Activated gamma-delta T cell treated with Interleukin-2 at 50 U/mL for 16 hours (primary cell): ENCODE measurements around the gene NR3C1.
A peak's percentile ranks its signal among the peaks of the same experiment; 100 is the strongest.
"Not testable (repeated sequence)": the region's sequence is repeated elsewhere in the genome, so short reads cannot be mapped to it uniquely, and the experiment has no call there.

Experiments used
- DNase-seq: peaks from one replicate; pipeline ENCODE4 v3.0.0-alpha.2; 2020

The NR3C1 gene

DNA sequence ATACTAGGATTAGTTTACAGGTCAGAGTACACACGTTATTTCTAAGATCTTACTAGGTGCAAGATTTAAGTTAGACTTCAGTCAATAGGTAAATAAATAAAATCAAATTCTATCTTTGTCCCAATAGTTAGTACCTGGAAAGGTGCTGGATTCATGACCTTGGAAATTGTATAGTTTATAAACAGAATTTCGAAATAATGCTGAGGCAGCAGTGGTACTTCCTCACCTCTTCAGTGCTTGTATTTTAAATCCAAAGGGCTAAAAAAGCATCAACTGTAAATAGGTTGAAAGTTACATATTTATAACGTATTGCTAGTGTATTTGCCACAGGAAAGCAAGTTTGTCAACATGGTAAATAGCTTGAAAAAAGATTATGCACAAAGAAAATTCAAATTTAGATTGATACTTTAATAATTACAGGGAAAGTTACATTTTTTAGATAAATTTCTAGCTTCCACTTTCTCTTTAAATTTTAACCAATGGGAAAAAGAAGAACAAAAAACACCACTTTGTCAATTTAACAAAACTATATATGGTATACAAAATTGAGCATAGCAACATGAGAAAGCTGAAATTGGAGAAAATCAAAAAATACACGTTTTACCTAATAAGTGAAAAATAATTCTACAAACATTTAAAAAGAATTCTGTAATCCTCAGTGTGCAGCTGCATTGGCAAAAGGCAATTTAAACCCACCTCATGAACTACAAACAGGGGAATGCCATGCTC, 46.5 kb downstream of the NR3C1 start:
- DNase-seq, result no peak

- DNase-seq, result peak; percentile 65
Observed at GRCh38 chr5:143355710-143356109, 47.8 kb downstream of the NR3C1 start.

DNA sequence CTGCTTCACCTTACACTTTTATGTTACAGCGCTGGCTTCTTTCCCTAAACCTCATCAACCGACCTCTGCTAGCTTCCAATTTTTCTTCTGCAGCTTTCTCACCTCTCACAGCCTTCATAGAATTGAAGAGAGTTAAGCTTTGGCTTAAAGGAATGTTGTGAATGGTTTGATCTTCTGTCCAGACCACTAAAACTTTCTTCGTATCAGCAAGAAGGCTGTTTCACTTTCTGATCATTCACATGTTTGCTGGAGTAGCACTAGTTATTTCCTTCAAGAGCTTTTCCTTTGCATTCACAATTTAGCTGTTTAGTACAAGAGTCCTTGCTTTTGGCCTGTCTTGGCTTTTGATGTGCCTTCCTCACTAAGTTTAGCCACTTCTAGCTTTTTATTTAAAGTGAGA, 49.5 kb downstream of the NR3C1 start:
- DNase-seq, result no peak

- peak; percentile 17 for DNase-seq
Observed at GRCh38 chr5:143352691-143353090, 50.8 kb downstream of the NR3C1 start.

DNA sequence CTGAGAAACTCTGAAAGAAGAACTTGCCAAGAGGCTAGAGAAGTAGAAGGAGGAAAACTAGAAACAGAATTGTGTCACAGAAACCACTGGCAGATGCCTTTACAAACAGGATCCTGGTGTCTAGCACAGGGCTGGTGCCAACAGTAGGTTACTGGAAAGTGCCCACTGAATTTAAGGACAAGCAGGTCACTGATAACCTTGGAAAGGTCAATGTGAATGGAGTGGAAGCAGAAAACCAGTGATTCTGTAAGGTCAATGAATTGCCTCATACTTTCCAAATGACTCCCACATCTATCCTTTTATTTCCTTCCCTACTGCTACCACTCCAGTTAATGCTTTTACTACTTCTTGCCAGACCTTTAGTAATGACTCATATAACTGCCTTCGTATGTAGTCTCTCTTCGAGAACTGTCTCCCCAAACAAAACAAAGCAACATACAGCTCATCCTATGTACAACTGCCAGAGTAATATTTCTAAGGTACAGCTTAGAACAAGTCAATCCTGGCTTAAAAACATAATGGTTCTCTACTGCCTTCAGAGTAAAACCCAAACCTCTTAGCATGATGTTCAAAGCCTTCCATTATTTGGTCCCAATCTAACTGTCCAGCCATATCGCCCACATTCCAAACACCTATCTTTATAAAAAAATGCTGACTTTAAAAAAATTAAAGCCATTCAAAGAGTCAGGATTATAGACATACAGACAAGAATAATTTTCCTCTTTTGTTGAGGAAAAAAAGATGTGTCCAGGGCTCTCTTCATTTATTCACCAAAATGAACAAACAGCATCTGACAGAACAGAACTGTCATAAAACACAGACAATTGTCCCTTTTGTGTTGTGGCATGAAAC, 52.5 kb downstream of the NR3C1 start:
- no peak for DNase-seq

DNA sequence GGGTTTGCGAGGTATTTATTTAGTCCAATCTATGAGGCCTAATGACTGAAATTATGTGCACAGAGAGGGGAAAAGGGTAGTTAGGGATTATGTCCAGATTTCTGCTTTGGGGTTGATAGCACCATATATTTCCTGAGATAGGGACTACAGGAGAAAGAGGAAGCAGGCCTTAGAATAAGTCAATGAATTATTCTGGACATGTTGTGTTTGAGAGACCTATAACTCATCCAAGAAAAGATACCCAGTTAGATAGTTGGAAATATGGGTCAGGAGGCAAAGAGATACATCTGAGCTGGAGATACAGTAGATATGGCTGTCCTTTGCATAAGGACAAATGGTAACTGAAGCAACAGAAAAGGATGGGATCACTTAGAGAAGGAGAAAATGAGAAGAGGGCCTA, 53.1 kb downstream of the NR3C1 start:
- no peak for DNase-seq

DNA sequence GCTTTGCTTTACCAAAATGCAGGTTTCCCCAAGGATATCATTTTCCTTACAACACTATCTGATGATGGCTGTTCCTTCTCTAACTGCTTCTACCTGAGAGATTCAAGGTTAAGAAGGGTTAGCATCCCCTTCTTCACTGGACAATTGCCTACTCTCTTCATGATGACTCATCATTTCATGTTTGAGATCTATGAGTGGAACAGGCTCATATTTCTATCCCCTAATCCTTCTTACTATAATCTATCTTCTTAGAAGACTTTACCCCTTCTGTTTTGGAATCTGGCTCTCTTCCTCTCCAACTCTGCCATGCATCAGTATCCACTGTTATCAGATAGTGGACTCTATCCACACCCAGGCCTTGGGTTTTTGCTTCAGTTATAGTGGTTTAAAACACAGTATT, 54.3 kb downstream of the NR3C1 start:
- DNase-seq, result no peak

DNA sequence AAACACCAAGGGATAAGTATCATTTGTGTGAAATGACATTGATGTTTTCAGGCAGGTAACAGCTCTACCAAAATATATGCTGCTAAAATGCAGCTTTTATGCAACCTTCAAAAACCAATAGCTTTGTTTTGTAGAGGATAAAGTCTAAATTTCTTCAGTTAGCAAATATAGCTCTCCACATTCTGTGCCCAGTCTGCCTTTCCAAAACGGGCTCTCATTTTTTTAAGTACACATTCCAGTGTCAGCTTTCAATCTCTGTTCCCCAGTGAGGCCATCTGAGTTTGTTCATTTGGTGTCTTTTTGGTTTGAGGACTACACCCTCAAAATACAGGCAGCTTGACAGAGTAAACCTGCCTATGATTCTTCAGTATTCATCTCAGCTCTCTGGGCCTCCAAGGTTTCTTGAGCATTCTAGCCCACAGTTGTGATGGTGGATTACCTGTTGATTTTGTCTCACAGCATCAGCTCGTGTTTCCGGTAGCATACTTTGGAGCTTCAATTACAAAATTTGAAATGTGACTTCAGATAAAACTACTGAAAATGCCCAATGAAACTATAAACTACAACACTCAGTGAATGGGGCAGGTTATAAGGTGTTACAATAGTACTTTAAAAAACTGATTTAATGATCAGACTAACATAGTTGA, 55.7 kb downstream of the NR3C1 start:
- DNase-seq, result no peak

DNA sequence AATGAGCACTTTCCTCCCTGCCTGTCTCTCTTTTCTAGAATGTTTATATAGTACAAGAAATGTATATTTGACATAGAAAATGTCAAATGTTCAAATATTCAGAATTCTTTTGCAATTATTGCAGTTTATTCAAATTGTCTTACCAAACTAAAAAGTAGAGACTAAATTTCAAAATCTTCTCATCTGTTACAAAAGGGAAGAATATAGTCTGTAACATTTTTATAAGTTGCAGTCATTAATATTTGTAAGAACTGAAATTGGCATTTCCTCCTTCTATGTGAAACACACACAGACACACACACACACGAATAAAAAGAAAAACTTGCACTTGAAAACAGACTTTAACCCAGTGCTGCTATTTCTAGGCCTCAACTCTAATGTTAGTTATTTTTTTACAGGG, 56.4 kb downstream of the NR3C1 start:
- no peak for DNase-seq

DNA sequence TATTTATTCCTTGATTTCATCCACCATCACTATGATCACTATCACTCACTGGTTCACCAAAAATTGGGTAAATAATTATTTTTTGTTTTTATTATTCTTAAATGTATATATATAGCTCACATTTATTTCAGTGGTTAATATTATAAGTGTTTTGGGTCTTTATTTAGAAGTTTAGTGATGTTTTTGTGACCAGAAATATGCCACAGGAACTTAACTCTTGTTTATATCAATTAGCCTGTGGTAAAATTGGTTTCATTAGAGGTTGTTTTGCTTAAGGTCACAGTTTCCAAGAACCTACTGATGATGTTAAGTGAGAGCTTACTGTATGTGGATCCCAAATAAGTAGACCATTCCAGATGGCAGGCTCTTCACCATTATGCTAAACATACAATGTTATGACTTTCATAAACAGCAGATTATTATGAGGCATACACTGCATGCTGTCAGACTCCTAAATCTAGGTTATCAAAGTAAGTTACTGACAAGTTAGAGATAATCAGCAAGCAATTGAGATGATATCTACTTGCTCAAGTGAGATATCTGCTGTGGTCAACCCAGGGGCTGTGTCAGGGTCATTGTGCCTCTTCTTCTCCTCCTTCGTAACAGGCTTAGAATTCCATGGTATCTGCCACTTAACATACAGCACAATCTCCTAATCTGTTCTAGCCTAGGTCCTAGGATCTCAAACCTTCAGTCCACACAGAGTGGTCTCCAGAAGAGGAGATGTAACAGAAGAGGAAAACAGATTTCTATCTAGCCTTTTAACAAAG, 57.6 kb downstream of the NR3C1 start:
- DNase-seq, result no peak

DNA sequence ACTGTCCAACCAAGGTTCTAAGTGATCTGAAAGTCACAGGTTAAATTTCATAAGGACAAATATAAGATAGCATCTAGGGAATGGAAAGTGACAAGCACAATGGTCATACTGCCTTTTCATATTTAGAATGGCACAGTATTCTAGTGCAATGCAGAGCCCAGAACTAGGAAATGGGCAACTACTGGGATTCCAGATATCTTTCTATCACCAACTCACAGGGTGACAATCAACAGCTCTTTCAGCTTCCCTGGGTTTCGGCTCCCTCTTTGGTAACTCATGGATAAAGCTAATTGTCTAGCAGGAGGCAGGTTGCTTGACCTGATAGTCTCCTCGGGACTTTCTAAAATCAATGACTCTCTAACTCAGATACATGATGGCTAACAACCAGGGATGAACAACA, 60.4 kb downstream of the NR3C1 start:
- DNase-seq, result no peak

GRCh38 chr5:143342607-143343006, 60.9 kb downstream of the NR3C1 start:
- DNase-seq, result no peak

DNA sequence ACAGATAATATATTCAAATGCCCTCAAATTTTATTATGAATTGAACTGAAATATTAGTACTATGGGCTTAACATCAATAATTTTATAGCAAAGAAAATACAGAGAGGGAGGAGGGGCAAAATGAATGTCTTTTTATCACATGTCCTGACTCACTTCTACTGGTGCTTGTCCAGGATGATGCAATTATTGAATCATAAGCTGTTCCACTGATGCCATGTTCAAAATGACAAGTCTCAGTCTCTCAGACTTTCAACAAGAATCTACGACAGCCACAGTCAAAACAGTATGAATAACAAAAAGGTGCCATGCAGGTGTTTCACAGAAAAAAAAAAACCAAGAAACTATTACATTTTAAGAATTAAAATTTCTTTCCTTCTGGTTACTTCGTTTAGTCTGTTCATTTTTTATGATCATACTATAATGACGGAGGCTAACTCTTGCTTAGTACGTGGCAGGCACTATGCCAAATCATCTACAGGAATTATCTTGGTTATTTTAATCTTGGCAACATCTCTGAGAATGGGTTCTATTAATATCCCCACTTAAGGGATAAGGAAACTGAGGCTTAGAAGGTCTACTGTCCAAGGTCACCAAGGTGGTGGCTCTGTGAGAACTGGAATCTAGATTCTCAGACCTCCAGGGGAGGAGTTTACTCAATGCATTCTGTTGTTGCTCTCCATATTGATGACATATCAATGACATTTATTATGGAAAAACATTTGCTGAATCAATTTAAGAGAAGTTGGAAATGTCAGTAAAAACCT, 61.5 kb downstream of the NR3C1 start:
- no peak for DNase-seq

GRCh38 chr5:143340891-143341685, 62.4 kb downstream of the NR3C1 start:
- DNase-seq, result no peak

DNA sequence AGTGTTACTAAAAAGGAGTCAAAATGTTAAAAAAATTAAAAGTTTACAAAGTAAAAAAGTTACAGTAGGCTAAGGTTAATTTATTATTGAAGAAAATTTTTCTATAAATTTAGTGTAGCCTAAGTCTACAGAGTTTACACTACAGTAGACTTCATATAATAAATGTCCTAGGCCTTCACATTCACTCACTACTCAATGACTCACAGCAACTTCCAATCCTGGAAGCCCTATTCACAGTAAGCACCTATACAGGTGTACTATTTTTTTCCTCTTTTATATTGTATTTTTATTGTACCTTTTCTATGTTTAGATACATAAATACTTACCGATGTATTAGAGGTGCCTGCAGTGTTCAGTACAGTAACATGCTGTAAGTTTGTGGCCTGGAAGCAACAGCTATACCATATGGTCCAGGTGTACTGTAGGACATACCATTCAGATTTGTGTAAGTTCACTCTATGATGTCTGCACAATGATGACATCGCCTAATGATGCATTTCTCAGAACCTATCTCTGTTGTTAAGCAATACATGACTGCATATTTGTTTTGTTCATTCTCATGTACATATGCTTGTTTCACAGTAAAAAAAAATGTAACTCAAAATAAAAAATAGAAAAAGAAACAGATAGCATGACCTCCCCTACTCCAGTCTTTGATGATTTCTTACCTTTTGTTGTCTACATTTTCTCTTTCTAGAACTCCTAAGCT, 64.7 kb downstream of the NR3C1 start:
- DNase-seq, result no peak

GRCh38 chr5:143337946-143338345, 65.5 kb downstream of the NR3C1 start:
- DNase-seq, result no peak

GRCh38 chr5:143336485-143336884, 67.0 kb downstream of the NR3C1 start:
- DNase-seq, result no peak

DNA sequence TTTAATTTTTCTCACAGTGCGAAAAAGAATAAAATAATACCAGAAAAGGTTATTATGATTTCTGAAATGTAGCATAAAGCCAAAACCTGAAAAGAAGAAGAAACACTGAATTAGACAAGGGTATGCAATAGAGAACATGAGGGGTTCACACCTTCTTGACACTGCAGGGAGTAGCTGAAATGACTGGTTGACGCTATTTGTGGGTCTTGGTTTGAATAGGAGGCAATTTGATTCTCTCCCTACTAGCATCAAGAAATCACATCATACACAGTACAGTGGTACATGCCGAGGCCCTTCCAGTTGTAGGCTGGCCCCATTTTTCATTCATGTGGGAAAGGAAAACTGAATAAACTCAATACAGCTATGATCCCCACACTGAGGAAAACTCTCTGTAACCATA, 68.6 kb downstream of the NR3C1 start:
- DNase-seq, result no peak

DNA sequence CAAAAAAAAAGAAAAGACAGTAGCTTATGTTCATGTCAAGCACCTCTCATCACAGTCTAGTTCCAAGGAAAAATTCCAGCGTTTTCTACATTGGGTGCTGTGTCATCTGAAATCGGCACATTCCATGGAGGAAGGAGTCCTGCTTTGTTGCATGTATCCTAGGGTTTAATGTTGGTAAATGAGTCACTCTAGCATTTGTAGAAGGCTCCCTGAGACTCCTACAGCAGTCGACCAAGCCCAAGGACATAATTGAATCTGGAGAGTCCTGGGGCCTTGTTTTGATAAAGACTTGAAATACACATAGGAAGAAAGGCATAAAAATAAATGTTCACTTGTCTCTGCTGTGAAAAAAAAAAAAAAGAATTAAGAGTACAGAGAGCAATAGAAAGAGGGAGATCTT, 69.1 kb downstream of the NR3C1 start:
- not testable (repeated sequence) for DNase-seq

- DNase-seq, result no peak
Observed at GRCh38 chr5:143331956-143332355, 71.5 kb downstream of the NR3C1 start.

DNA sequence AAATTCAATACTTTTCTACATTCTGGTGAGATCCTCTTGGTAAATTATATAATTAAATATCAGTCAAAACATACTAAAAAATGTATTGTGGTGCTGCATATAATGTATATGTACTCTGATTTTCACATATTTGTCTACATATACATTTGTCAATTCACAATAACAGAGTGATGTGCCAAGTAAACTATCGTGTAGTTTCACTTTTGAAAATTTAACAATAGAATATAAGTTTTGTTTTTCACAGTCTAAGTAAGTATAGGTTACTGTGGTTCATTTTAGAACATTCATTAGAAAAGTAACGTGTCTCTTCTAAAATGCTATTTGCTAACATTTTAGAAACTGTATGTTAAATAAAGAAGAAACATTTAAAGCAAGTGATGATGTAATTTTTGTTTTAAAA, 73.6 kb downstream of the NR3C1 start:
- DNase-seq, result no peak
